Aortic smooth muscle cell (primary cell): ENCODE results near the gene KCND1. TPM values are rescaled to one million over a fixed set of nuclear protein-coding genes. Genes with fewer than 3 reads are reported as not detected.

Source experiments
- total RNA-seq: library from RNA; depleted of rRNA; stranded (reverse); fragments of >200 nt; gene quantifications from 2 replicates; pipeline ENCODE4 v1.2.3, GENCODE V29; 2014

The KCND1 gene
- total RNA-seq = 0.56 and 0.79 TPM in 2 replicates

GRCh38 chrX:48971249-48972219 lies at the start of gene KCND1:
Gene KCND1, minus strand, starts transcription at chrX:48971844. Its CDS starts 1,573 bp downstream, at chrX:48970271.

GRCh38 chrX:49002091-49002935 lies 30.7 kb upstream of the KCND1 start, which contains the start of gene GRIPAP1:
Gene GRIPAP1, minus strand, starts transcription at chrX:49002264. Its CDS starts 35 bp downstream, at chrX:49002229.

GRCh38 chrX:48957477-48957826 lies 14.2 kb downstream of the KCND1 start, which contains the start of gene OTUD5:
Gene OTUD5, minus strand, starts transcription at chrX:48957607. Its CDS starts 37 bp downstream, at chrX:48957570.

GRCh38 chrX:48918643-48919340 lies 52.9 kb downstream of the KCND1 start, which contains the start of gene PIM2:
Gene PIM2, minus strand, starts transcription at chrX:48919024. Its CDS starts 190 bp downstream, at chrX:48918834.

GRCh38 chrX:48911412-48912182 lies 60.0 kb downstream of the KCND1 start, which contains the start of gene SLC35A2:
Gene SLC35A2, minus strand, starts transcription at chrX:48911646. Its CDS starts 10 bp downstream, at chrX:48911636.

Other genes starting within 250 kb of the KCND1 start
- gene GLOD5, start 210.1 kb downstream of the KCND1 start, total RNA-seq = not detected in 2 replicates
- gene GATA1, start 185.3 kb downstream of the KCND1 start, total RNA-seq = not detected in 2 replicates
- gene HDAC6, start 169.8 kb downstream of the KCND1 start, total RNA-seq = 21.7 and 28.1 TPM in 2 replicates
- gene ERAS, start 145.3 kb downstream of the KCND1 start, total RNA-seq = not detected in 2 replicates
- gene PCSK1N, start 136.2 kb downstream of the KCND1 start, total RNA-seq = not detected in 2 replicates
- 22.9 and 30.3 TPM in 2 replicates for gene TIMM17B, start 74.1 kb downstream of the KCND1 start, total RNA-seq
- gene PQBP1, start 73.9 kb downstream of the KCND1 start, total RNA-seq = 63.0 and 96.7 TPM in 2 replicates
- gene SLC35A2, start 60.2 kb downstream of the KCND1 start, total RNA-seq = 11.9 and 12.9 TPM in 2 replicates
- 2.7 and 3.3 TPM in 2 replicates for gene PIM2, start 52.8 kb downstream of the KCND1 start, total RNA-seq
- gene OTUD5, start 14.2 kb downstream of the KCND1 start, total RNA-seq = 33.1 and 33.4 TPM in 2 replicates
- 27.2 and 39.0 TPM in 2 replicates for gene GRIPAP1, start 30.4 kb upstream of the KCND1 start, total RNA-seq
- gene TFE3, start 71.5 kb upstream of the KCND1 start, total RNA-seq = 27.1 and 27.5 TPM in 2 replicates
- gene CCDC120, start 87.2 kb upstream of the KCND1 start, total RNA-seq = 0.25 and 0.26 TPM in 2 replicates
- gene PRAF2, start 102.2 kb upstream of the KCND1 start, total RNA-seq = 6.5 and 8.0 TPM in 2 replicates
- 60.1 and 68.4 TPM in 2 replicates for gene WDR45, start 108.0 kb upstream of the KCND1 start, total RNA-seq
- 21.3 and 22.7 TPM in 2 replicates for gene GPKOW, start 151.9 kb upstream of the KCND1 start, total RNA-seq
- gene MAGIX, start 190.9 kb upstream of the KCND1 start, total RNA-seq = 1.3 and 1.6 TPM in 2 replicates
- 24.6 and 28.7 TPM in 2 replicates for gene PLP2, start 200.1 kb upstream of the KCND1 start, total RNA-seq
- 5.2 and 6.0 TPM in 2 replicates for gene PRICKLE3, start 214.5 kb upstream of the KCND1 start, total RNA-seq
- 0.66 and 0.75 TPM in 2 replicates for gene SYP, start 228.3 kb upstream of the KCND1 start, total RNA-seq